Activated CD4-positive, alpha-beta memory T cell treated with anti-CD3 and anti-CD28 coated beads for 36 hours (primary cell): ENCODE results near the gene SULT1B1. TPM values are rescaled to one million over a fixed set of nuclear protein-coding genes. Genes with fewer than 3 reads are reported as not detected.
A peak's percentile ranks its signal among the peaks of the same experiment; 100 is the strongest.

Experiments used
- CTCF ChIA-PET: fragments of 350-600 bp; sonication (Branson Sonifier 250); formaldehyde crosslinking; loops from one replicate; lab custom pipeline; 2021; ENCODE audit warnings: antibody characterized with exemption, inconsistent platforms; lab: Charles Lee
- POLR2A ChIA-PET: fragments of 350-600 bp; sonication (Branson Sonifier 250); formaldehyde crosslinking; loops from one replicate; lab custom pipeline; 2021; ENCODE audit warnings: antibody characterized with exemption; lab: Charles Lee
- DNase-seq: peaks from one replicate; pipeline ENCODE4 v3.0.0-alpha.2; 2020
- H3K27ac Mint-ChIP-seq: one replicate; pipeline ENCODE4 v1.8.0; 2021; ENCODE audit warnings: mixed read lengths
- H3K27me3 Mint-ChIP-seq: one replicate; pipeline ENCODE4 v1.8.0; 2021; ENCODE audit warnings: mixed read lengths
- H3K36me3 Mint-ChIP-seq: one replicate; pipeline ENCODE4 v1.8.0; 2021; ENCODE audit warnings: mixed read lengths
- H3K4me1 Mint-ChIP-seq: one replicate; pipeline ENCODE4 v1.8.0; 2021; ENCODE audit warnings: low read depth, mixed read lengths
- H3K4me3 Mint-ChIP-seq: one replicate; pipeline ENCODE4 v1.8.0; 2021; ENCODE audit warnings: mild to moderate bottlenecking, mixed read lengths
- H3K9me3 Mint-ChIP-seq: one replicate; pipeline ENCODE4 v1.8.0; 2021; ENCODE audit warnings: mixed read lengths
- intact Hi-C: fragments of 100-400 bp; cut with micrococcal nuclease; formaldehyde crosslinking; loops from one replicate; pipeline ENCODE4 v1.15.1; 2023
- total RNA-seq, 2 experiments: library from RNA; stranded (reverse); gene quantifications; one replicate each; pipeline ENCODE4 v1.2.3, GENCODE V29; 2021

Gene SULT1B1
- total RNA-seq, result under 1 TPM; 0.68 to 0.76 TPM

- CTCF ChIA-PET, result interaction anchor here (0.7 kb wide), 1 partner anchor 120 kb away, joined by 3 read pairs; no protein-coding TSS in a partner anchor
- no peaks in the 10 kb centered on the region for H3K36me3 Mint-ChIP-seq
- DNase-seq, result peak; percentile 55
- H3K4me1 Mint-ChIP-seq, result peaks cover 44% of the 10 kb centered on the region
- H3K4me3 Mint-ChIP-seq, result peak within 1 kb of the TSS; percentile 69
- H3K9me3 Mint-ChIP-seq, result no peaks in the 10 kb centered on the region
- intact Hi-C loops, result no loop called here
- POLR2A ChIA-PET, result no interaction called here
- H3K27me3 Mint-ChIP-seq, result no peaks in the 10 kb centered on the region
- H3K27ac Mint-ChIP-seq, result peak within 1 kb of the TSS; percentile 95
Observed at GRCh38 chr4:69760455-69760854, at the start of gene SULT1B1. SULT1B1 (minus strand) TSS chr4:69760620; CDS start chr4:69755217, 5,403 bp downstream.

- ChIA-PET CTCF (no interaction called here), POLR2A (no interaction called here)
- Mint-ChIP-seq H3K4me3 (no peak overlapping the region), H3K4me1 (no peaks in the 10 kb centered on the region), H3K36me3 (no peaks in the 10 kb centered on the region), H3K9me3 (no peaks in the 10 kb centered on the region), H3K27me3 (peaks cover 2% of the 10 kb centered on the region), H3K27ac (no peak overlapping the region)
- DNase-seq, result no peak
- intact Hi-C loops, result no loop called here
Observed at GRCh38 chr4:69800599-69800998, 40.2 kb upstream of the SULT1B1 start.

- H3K4me1 Mint-ChIP-seq, result no peaks in the 10 kb centered on the region
- no peak overlapping the region for H3K27ac Mint-ChIP-seq
- DNase-seq, result no peak
- intact Hi-C loops, result loop anchor here (5.0 kb wide), 1 partner anchor 328 kb away; no protein-coding TSS in a partner anchor
- H3K4me3 Mint-ChIP-seq, result no peak overlapping the region
- no peaks in the 10 kb centered on the region for H3K36me3 Mint-ChIP-seq
- CTCF ChIA-PET, result no interaction called here
- peaks cover 2% of the 10 kb centered on the region for H3K27me3 Mint-ChIP-seq
- no peaks in the 10 kb centered on the region for H3K9me3 Mint-ChIP-seq
- POLR2A ChIA-PET, result no interaction called here
Observed at GRCh38 chr4:69799337-69799736, 38.9 kb upstream of the SULT1B1 start.

DNA sequence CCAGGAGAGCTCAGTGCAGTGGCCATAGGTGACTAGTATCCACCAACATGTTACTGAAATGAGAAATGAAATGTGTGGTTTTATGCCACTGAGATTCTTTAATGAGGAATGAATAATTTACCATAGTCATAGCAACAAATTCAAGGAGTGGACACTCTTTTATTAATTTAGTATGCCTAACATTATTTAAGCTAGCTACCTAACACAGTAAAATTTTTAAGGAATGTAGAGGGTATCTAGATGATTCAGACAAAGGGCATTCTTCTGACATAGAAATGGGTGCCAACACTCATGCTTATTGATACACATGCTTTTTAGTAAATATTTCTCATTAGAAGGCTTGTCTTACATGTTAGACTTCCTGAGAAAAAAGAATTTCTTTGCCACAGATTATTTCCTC, 33.3 kb upstream of the SULT1B1 start:
- ChIA-PET POLR2A (no interaction called here), CTCF (no interaction called here)
- Mint-ChIP-seq H3K4me3 (no peak overlapping the region), H3K27me3 (no peaks in the 10 kb centered on the region), H3K9me3 (no peaks in the 10 kb centered on the region), H3K27ac (no peak overlapping the region), H3K4me1 (no peaks in the 10 kb centered on the region), H3K36me3 (no peaks in the 10 kb centered on the region)
- no peak for DNase-seq
- intact Hi-C loops, result no loop called here

GRCh38 chr4:69787879-69788278, 27.5 kb upstream of the SULT1B1 start:
- intact Hi-C loops, result no loop called here
- Mint-ChIP-seq H3K9me3 (peaks cover 3% of the 10 kb centered on the region), H3K4me1 (no peaks in the 10 kb centered on the region), H3K36me3 (no peaks in the 10 kb centered on the region), H3K4me3 (no peak overlapping the region), H3K27me3 (no peaks in the 10 kb centered on the region), H3K27ac (no peak overlapping the region)
- DNase-seq, result no peak
- POLR2A ChIA-PET, result no interaction called here
- CTCF ChIA-PET, result interaction anchor here (0.6 kb wide), 1 partner anchor 160 kb away, joined by 3 read pairs; no protein-coding TSS in a partner anchor

- DNase-seq, result no peak
- intact Hi-C loops, result no loop called here
- CTCF ChIA-PET, result no interaction called here
- Mint-ChIP-seq H3K9me3 (peaks cover 3% of the 10 kb centered on the region), H3K36me3 (no peaks in the 10 kb centered on the region), H3K4me3 (no peak overlapping the region), H3K4me1 (no peaks in the 10 kb centered on the region), H3K27ac (no peak overlapping the region), H3K27me3 (no peaks in the 10 kb centered on the region)
- POLR2A ChIA-PET, result no interaction called here
Observed at GRCh38 chr4:69786547-69786946, 26.1 kb upstream of the SULT1B1 start.

- no peak for DNase-seq
- no peak overlapping the region for H3K27ac Mint-ChIP-seq
- peaks cover 3% of the 10 kb centered on the region for H3K9me3 Mint-ChIP-seq
- intact Hi-C loops, result no loop called here
- ChIA-PET POLR2A (no interaction called here), CTCF (no interaction called here)
- H3K4me1 Mint-ChIP-seq, result no peaks in the 10 kb centered on the region
- H3K4me3 Mint-ChIP-seq, result no peak overlapping the region
- no peaks in the 10 kb centered on the region for H3K27me3 Mint-ChIP-seq
- no peaks in the 10 kb centered on the region for H3K36me3 Mint-ChIP-seq
Observed at GRCh38 chr4:69785211-69785831, 24.9 kb upstream of the SULT1B1 start.

- H3K4me3 Mint-ChIP-seq, result no peak overlapping the region
- CTCF ChIA-PET, result no interaction called here
- peaks cover 3% of the 10 kb centered on the region for H3K9me3 Mint-ChIP-seq
- no peak overlapping the region for H3K27ac Mint-ChIP-seq
- no peaks in the 10 kb centered on the region for H3K27me3 Mint-ChIP-seq
- intact Hi-C loops, result no loop called here
- H3K36me3 Mint-ChIP-seq, result no peaks in the 10 kb centered on the region
- no peaks in the 10 kb centered on the region for H3K4me1 Mint-ChIP-seq
- POLR2A ChIA-PET, result no interaction called here
- no peak for DNase-seq
Observed at GRCh38 chr4:69782651-69783310, 22.4 kb upstream of the SULT1B1 start.

- no peaks in the 10 kb centered on the region for H3K27me3 Mint-ChIP-seq
- no peak for DNase-seq
- no peak overlapping the region for H3K4me3 Mint-ChIP-seq
- H3K36me3 Mint-ChIP-seq, result no peaks in the 10 kb centered on the region
- peaks cover 3% of the 10 kb centered on the region for H3K9me3 Mint-ChIP-seq
- ChIA-PET CTCF (no interaction called here), POLR2A (no interaction called here)
- H3K27ac Mint-ChIP-seq, result no peak overlapping the region
- intact Hi-C loops, result no loop called here
- H3K4me1 Mint-ChIP-seq, result no peaks in the 10 kb centered on the region
Observed at GRCh38 chr4:69781458-69782418, 21.3 kb upstream of the SULT1B1 start.

DNA sequence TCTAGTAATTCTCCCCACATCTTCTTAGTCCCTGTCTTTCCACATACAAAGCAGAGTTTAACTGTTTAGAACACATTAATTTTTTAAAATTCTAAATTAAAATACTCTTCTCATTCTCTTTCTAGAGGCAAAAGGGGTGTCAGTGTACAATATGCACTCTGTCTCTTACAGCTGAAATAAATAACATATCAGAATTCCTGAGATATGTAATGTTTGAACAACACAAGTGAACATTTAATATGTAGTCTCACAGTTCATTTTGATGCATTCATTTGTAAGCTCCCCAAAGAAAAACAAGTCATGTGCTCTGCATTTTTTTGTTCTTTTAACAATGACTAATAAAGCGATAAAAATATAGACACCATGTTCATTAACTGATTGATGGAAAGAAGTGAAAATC, 19.7 kb upstream of the SULT1B1 start:
- Mint-ChIP-seq H3K4me1 (no peaks in the 10 kb centered on the region), H3K27ac (no peak overlapping the region), H3K27me3 (no peaks in the 10 kb centered on the region), H3K36me3 (no peaks in the 10 kb centered on the region), H3K9me3 (peaks cover 3% of the 10 kb centered on the region), H3K4me3 (no peak overlapping the region)
- ChIA-PET POLR2A (no interaction called here), CTCF (no interaction called here)
- no peak for DNase-seq
- intact Hi-C loops, result no loop called here

DNA sequence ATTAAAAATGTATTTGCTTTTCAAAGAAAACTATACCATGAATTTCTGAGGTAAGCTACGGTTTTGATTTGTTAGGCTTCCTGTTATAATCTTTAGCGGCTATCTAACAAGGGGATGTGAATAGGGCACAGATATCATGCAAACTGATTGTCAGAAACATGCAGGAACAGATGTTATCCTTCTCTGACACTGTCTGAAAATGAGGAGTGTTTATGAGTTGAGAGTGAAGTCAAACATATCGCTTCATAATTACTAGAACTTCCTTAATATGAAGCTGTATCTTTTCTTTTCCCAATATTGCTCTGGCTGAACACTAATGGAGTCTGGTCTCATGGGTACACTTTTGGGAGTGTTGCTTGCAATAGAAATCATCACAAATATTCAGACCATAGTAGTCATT, 16.3 kb upstream of the SULT1B1 start:
- POLR2A ChIA-PET, result no interaction called here
- intact Hi-C loops, result no loop called here

DNA sequence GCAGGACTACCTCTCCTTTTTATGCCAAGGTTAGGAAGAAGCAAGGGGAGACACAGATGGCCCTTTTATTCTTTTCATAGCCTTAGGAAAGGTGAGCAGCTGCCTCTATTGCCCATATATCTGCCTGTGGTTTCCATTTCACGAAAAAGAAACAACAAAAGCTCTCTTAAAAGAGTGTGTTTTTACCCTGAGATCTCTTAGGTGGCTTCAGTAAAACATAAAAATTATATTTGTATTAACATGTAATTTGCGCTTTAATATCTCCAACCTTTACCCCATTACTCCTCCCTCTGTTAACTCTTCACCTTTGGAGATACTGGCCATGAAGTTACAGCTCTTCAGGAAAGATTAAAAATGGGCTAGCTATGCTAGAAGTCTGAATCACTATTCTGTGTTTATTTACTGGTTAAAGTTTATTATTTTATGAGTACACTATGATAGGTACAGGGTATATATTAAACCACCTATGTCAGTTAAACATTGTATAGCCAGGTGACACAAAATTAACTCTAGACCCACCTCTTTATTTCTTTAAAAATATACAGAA, 15.0 kb upstream of the SULT1B1 start:
- Mint-ChIP-seq H3K9me3 (no peaks in the 10 kb centered on the region), H3K4me1 (no peaks in the 10 kb centered on the region), H3K27ac (no peak overlapping the region), H3K4me3 (no peak overlapping the region), H3K27me3 (no peaks in the 10 kb centered on the region), H3K36me3 (no peaks in the 10 kb centered on the region)
- ChIA-PET POLR2A (no interaction called here), CTCF (interaction anchor here (0.5 kb wide), 1 partner anchor 16 kb away, joined by 3 read pairs; no protein-coding TSS in a partner anchor)
- DNase-seq, result no peak
- intact Hi-C loops, result no loop called here

More for the DNA sequence above, 16.3 kb upstream of the SULT1B1 start:
- Mint-ChIP-seq H3K36me3 (no peaks in the 10 kb centered on the region), H3K4me1 (no peaks in the 10 kb centered on the region), H3K27me3 (no peaks in the 10 kb centered on the region), H3K27ac (no peak overlapping the region), H3K9me3 (no peaks in the 10 kb centered on the region), H3K4me3 (no peak overlapping the region)
- no peak for DNase-seq
- CTCF ChIA-PET, result no interaction called here
